SK-N-SH treated with all-trans-retinoic acid at 6 μM for 48 hours (cell line): Measurements from ENCODE around the gene LYPD6B.

Experiments used
- ATAC-seq: fragments of 200-7000 bp; cut with Tn5 transposase; 3 replicates; pipeline ENCODE4 v1.9.1; 2020; ENCODE audit warnings: mild to moderate bottlenecking, moderate library complexity
- ARNTL ChIP-seq: fragments of 450-650 bp; formaldehyde crosslinking; IDR thresholded peaks from 2 replicates; pipeline ENCODE4 v1.5.0; 2020; ENCODE audit warnings: low read depth, mild to moderate bottlenecking, moderate library complexity, borderline replicate concordance
- BACH2 ChIP-seq: fragments of 250-450 bp; sonication (Bioruptor Pico); IDR thresholded peaks from 2 replicates; pipeline ENCODE4 v1.9.0; 2021; ENCODE audit warnings: mild to moderate bottlenecking, borderline replicate concordance
- CSDC2 ChIP-seq: fragments of 250-450 bp; sonication (Bioruptor Pico); IDR thresholded peaks from 2 replicates; pipeline ENCODE4 v1.5.0; 2020; ENCODE audit warnings: mild to moderate bottlenecking, moderate library complexity
- ESRRG ChIP-seq: fragments of 250-450 bp; sonication (Bioruptor Pico); IDR thresholded peaks from 2 replicates; pipeline ENCODE4 v1.6.1; 2021; ENCODE audit warnings: mild to moderate bottlenecking
- GLIS3 ChIP-seq: fragments of 250-450 bp; sonication (Bioruptor Pico); IDR thresholded peaks from 2 replicates; pipeline ENCODE4 v1.5.0; 2020; ENCODE audit warnings: mild to moderate bottlenecking, moderate library complexity
- ISL1 ChIP-seq: fragments of 250-450 bp; sonication (Bioruptor Pico); IDR thresholded peaks from 2 replicates; pipeline ENCODE4 v2.1.2; 2022; ENCODE audit warnings: mild to moderate bottlenecking, moderate library complexity
- OSR1 ChIP-seq: fragments of 250-450 bp; sonication (Bioruptor Pico); IDR thresholded peaks from 2 replicates; pipeline ENCODE4 v1.8.0; 2022; ENCODE audit warnings: moderate library complexity, mild to moderate bottlenecking, inconsistent platforms
- PPARA ChIP-seq: fragments of 250-450 bp; sonication (Bioruptor Pico); IDR thresholded peaks from 2 replicates; pipeline ENCODE4 v1.5.0; 2020; ENCODE audit warnings: mild to moderate bottlenecking, borderline replicate concordance
- RARB ChIP-seq: fragments of 250-450 bp; sonication (Bioruptor Pico); IDR thresholded peaks from 2 replicates; pipeline ENCODE4 v1.8.0; 2021; ENCODE audit warnings: mild to moderate bottlenecking, moderate library complexity
- SNAI2 ChIP-seq: fragments of 250-450 bp; sonication (Bioruptor Pico); IDR thresholded peaks from 2 replicates; pipeline ENCODE4 v1.5.0; 2020; ENCODE audit warnings: mild to moderate bottlenecking, moderate library complexity
- TCF4 ChIP-seq: fragments of 250-450 bp; sonication (Bioruptor Pico); IDR thresholded peaks from 2 replicates; pipeline ENCODE4 v1.8.0; 2021; ENCODE audit warnings: mild to moderate bottlenecking, moderate library complexity, borderline replicate concordance
- ZC3H10 ChIP-seq: fragments of 250-450 bp; sonication (Bioruptor Pico); IDR thresholded peaks from 2 replicates; pipeline ENCODE4 v1.5.1; 2021; ENCODE audit warnings: mild to moderate bottlenecking, moderate library complexity
- ZFP3 ChIP-seq: fragments of 250-450 bp; sonication (Bioruptor Pico); IDR thresholded peaks from 2 replicates; pipeline ENCODE4 v1.5.0; 2020; ENCODE audit warnings: mild to moderate bottlenecking, moderate library complexity
- ZFP30 ChIP-seq: fragments of 450-650 bp; formaldehyde crosslinking; IDR thresholded peaks from 2 replicates; pipeline ENCODE4 v1.5.0; 2022; ENCODE audit warnings: mild to moderate bottlenecking, moderate library complexity
- ZNF565 ChIP-seq: fragments of 450-650 bp; formaldehyde crosslinking; conservative IDR thresholded peaks from 2 replicates; pipeline ENCODE4 v1.5.0; 2020; ENCODE audit warnings: low read depth, mild to moderate bottlenecking, moderate library complexity
- ZNF70 ChIP-seq: fragments of 450-650 bp; formaldehyde crosslinking; IDR thresholded peaks from 2 replicates; pipeline ENCODE4 v1.5.0; 2020; ENCODE audit warnings: mild to moderate bottlenecking, moderate library complexity
- ZNF8 ChIP-seq: fragments of 450-650 bp; formaldehyde crosslinking; IDR thresholded peaks from 2 replicates; pipeline ENCODE4 v1.5.0; 2020; ENCODE audit warnings: mild to moderate bottlenecking, moderate library complexity
- TF ChIP-seq, protein P1 (sequence below): fragments of 250-450 bp; sonication (Bioruptor Pico); IDR thresholded peaks from 2 replicates; pipeline ENCODE4 v1.5.1; 2021; ENCODE audit warnings: mild to moderate bottlenecking, moderate library complexity
- TF ChIP-seq, protein P2 (sequence below): fragments of 250-450 bp; sonication (Bioruptor Pico); IDR thresholded peaks from 2 replicates; pipeline ENCODE4 v1.8.0; 2020; ENCODE audit warnings: mild to moderate bottlenecking, moderate library complexity, borderline replicate concordance
- TF ChIP-seq, protein P3 (sequence below): fragments of 250-450 bp; sonication (Bioruptor Pico); IDR thresholded peaks from 2 replicates; pipeline ENCODE4 v1.5.0; 2020; ENCODE audit warnings: mild to moderate bottlenecking, moderate library complexity
- TF ChIP-seq, protein P4 (sequence below): fragments of 250-450 bp; sonication (Bioruptor Pico); IDR thresholded peaks from 2 replicates; pipeline ENCODE4 v1.5.1; 2020; ENCODE audit warnings: low read depth, mild to moderate bottlenecking, moderate library complexity
- TF ChIP-seq, protein P5 (sequence below): fragments of 250-450 bp; sonication (Bioruptor Pico); IDR thresholded peaks from 2 replicates; pipeline ENCODE4 v1.8.0; 2021; ENCODE audit warnings: low read depth, mild to moderate bottlenecking, moderate library complexity, borderline replicate concordance

Gene LYPD6B

DNA sequence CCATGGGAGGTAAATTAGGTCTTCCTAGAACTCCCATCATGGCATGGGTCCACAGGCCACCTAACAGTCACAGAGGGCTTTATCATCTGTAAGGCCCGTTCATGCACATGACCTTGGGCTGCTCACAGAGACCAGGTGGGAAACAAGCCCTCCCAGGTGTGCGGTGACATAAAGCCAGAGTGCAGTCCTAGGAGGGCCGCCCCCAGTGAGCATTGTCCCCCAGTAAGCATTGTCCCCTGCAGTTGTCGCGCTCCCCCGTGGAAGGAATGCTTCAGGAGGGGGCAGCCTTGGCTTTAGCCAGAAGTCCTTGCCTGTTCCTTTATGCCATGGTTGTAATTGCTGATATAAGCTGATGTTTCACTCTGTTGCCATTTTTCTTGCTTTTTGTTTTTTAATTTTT is 41.7 kb upstream of the LYPD6B start:
- no peak for ATAC-seq

DNA sequence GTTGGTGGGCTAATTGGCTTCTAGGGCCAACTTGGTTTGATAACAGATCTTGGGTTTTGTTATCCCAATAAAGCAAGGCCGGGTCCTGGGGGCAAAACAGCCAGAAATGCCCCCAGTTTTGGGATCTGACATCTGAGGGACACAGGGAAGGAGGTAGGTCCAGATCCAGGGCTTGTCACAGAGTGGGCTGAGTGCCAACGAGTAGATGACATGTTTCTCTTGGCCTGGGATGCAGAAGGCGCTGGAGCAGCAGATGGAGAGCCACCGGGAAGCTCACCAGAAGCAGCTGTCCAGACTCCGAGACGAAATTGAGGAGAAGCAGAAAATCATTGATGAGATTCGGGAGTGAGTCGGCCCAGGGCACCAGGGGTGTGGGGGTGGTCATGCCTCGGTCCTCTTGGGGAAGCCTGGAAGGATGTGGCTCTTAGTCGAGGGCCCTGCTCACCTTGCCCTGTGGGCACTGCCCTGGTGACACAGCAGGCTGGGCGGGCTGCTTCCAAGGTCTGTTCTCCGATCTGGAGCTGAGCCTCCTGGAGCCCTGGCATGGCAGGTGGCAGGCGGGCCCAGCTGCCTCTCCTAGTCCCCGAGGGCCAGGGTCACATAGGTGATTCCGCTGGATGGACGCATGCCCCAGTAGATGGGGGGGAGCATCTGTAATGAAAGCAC is 40.2 kb upstream of the LYPD6B start:
- ATAC-seq = no peak
- TF ChIP-seq SNAI2 (no peak), OSR1 (CRISPR knock-in tag) (no peak), ZNF70 (CRISPR knock-in tag) (no peak), ESRRG (no peak), ARNTL (no peak), TCF4 (CRISPR knock-in tag) (no peak), ISL1 (no peak), PPARA (CRISPR knock-in tag) (no peak), ZNF565 (CRISPR knock-in tag) (no peak), ZNF8 (no peak), ZFP3 (no peak)
- TF ChIP-seq, protein P1, sequence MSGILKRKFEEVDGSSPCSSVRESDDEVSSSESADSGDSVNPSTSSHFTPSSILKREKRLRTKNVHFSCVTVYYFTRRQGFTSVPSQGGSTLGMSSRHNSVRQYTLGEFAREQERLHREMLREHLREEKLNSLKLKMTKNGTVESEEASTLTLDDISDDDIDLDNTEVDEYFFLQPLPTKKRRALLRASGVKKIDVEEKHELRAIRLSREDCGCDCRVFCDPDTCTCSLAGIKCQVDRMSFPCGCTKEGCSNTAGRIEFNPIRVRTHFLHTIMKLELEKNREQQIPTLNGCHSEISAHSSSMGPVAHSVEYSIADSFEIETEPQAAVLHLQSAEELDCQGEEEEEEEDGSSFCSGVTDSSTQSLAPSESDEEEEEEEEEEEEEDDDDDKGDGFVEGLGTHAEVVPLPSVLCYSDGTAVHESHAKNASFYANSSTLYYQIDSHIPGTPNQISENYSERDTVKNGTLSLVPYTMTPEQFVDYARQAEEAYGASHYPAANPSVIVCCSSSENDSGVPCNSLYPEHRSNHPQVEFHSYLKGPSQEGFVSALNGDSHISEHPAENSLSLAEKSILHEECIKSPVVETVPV = no peak
- TF ChIP-seq, protein P2, sequence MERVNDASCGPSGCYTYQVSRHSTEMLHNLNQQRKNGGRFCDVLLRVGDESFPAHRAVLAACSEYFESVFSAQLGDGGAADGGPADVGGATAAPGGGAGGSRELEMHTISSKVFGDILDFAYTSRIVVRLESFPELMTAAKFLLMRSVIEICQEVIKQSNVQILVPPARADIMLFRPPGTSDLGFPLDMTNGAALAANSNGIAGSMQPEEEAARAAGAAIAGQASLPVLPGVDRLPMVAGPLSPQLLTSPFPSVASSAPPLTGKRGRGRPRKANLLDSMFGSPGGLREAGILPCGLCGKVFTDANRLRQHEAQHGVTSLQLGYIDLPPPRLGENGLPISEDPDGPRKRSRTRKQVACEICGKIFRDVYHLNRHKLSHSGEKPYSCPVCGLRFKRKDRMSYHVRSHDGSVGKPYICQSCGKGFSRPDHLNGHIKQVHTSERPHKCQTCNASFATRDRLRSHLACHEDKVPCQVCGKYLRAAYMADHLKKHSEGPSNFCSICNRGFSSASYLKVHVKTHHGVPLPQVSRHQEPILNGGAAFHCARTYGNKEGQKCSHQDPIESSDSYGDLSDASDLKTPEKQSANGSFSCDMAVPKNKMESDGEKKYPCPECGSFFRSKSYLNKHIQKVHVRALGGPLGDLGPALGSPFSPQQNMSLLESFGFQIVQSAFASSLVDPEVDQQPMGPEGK (CRISPR knock-in tag) = no peak
- TF ChIP-seq, protein P3, sequence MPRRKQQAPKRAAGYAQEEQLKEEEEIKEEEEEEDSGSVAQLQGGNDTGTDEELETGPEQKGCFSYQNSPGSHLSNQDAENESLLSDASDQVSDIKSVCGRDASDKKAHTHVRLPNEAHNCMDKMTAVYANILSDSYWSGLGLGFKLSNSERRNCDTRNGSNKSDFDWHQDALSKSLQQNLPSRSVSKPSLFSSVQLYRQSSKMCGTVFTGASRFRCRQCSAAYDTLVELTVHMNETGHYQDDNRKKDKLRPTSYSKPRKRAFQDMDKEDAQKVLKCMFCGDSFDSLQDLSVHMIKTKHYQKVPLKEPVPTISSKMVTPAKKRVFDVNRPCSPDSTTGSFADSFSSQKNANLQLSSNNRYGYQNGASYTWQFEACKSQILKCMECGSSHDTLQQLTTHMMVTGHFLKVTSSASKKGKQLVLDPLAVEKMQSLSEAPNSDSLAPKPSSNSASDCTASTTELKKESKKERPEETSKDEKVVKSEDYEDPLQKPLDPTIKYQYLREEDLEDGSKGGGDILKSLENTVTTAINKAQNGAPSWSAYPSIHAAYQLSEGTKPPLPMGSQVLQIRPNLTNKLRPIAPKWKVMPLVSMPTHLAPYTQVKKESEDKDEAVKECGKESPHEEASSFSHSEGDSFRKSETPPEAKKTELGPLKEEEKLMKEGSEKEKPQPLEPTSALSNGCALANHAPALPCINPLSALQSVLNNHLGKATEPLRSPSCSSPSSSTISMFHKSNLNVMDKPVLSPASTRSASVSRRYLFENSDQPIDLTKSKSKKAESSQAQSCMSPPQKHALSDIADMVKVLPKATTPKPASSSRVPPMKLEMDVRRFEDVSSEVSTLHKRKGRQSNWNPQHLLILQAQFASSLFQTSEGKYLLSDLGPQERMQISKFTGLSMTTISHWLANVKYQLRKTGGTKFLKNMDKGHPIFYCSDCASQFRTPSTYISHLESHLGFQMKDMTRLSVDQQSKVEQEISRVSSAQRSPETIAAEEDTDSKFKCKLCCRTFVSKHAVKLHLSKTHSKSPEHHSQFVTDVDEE = no peak

More for the DNA sequence above, 41.7 kb upstream of the LYPD6B start:
- TF ChIP-seq ESRRG (no peak), ZNF565 (CRISPR knock-in tag) (no peak), BACH2 (CRISPR knock-in tag) (no peak), SNAI2 (no peak), ISL1 (no peak), OSR1 (CRISPR knock-in tag) (no peak), ARNTL (no peak), ZNF70 (CRISPR knock-in tag) (no peak), ZFP30 (CRISPR knock-in tag) (no peak), ZFP3 (no peak)
- TF ChIP-seq, protein P4, sequence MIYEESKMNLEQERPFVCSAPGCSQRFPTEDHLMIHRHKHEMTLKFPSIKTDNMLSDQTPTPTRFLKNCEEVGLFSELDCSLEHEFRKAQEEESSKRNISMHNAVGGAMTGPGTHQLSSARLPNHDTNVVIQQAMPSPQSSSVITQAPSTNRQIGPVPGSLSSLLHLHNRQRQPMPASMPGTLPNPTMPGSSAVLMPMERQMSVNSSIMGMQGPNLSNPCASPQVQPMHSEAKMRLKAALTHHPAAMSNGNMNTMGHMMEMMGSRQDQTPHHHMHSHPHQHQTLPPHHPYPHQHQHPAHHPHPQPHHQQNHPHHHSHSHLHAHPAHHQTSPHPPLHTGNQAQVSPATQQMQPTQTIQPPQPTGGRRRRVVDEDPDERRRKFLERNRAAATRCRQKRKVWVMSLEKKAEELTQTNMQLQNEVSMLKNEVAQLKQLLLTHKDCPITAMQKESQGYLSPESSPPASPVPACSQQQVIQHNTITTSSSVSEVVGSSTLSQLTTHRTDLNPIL (CRISPR knock-in tag) = no peak
- TF ChIP-seq, protein P5, sequence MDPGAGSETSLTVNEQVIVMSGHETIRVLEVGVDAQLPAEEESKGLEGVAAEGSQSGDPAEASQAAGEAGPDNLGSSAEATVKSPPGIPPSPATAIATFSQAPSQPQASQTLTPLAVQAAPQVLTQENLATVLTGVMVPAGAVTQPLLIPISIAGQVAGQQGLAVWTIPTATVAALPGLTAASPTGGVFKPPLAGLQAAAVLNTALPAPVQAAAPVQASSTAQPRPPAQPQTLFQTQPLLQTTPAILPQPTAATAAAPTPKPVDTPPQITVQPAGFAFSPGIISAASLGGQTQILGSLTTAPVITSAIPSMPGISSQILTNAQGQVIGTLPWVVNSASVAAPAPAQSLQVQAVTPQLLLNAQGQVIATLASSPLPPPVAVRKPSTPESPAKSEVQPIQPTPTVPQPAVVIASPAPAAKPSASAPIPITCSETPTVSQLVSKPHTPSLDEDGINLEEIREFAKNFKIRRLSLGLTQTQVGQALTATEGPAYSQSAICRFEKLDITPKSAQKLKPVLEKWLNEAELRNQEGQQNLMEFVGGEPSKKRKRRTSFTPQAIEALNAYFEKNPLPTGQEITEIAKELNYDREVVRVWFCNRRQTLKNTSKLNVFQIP (CRISPR knock-in tag) = no peak
- TF ChIP-seq, protein P1 = no peak

DNA sequence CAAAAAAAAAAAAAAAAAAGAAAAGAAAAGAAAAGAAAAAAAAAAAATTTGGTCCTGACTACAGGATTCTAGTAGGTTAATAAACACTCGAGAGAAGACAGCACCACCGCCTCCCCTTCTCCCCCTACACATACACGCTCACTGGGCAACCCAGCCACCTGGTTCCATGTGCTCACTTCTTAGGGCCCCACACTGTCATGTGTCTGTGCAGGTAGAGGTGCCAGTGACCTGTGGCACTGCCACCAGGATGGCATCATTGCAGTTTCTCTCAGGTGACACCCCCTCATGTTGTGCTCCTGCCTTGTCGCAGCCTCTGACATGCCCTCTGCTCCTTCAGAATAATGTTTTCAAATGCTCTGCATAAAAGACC is 39.7 kb upstream of the LYPD6B start:
- TF ChIP-seq ISL1 (no peak), OSR1 (CRISPR knock-in tag) (no peak), TCF4 (CRISPR knock-in tag) (no peak), ZFP3 (no peak), ARNTL (no peak), PPARA (CRISPR knock-in tag) (no peak), CSDC2 (no peak), GLIS3 (CRISPR knock-in tag) (no peak), ZFP30 (CRISPR knock-in tag) (no peak), ZC3H10 (CRISPR knock-in tag) (no peak), RARB (CRISPR knock-in tag) (no peak), SNAI2 (no peak)
- TF ChIP-seq, protein P1 = no peak
- TF ChIP-seq, protein P4 (CRISPR knock-in tag) = no peak
- TF ChIP-seq, all 23 proteins: peak for 0
- ATAC-seq = no peak
